Epidermal melanocyte (primary cell): ENCODE data around the gene OSBPL8.

Source experiments
- DNase-seq: peaks from one replicate; pipeline ENCODE4 v3.0.0; 2011; ENCODE audit warnings: low spot score; ENCODE audit not compliant: insufficient read length

OSBPL8 gene

GRCh38 chr12:76312315-76312714, 247.3 kb downstream of the OSBPL8 start:
- DNase-seq = no peak

- no peak for DNase-seq
Observed at GRCh38 chr12:76311796-76312195, 247.8 kb downstream of the OSBPL8 start.

GRCh38 chr12:76310110-76310509, 249.5 kb downstream of the OSBPL8 start:
- DNase-seq = no peak

- DNase-seq = no peak
Observed at GRCh38 chr12:76308866-76309265, 250.7 kb downstream of the OSBPL8 start.

- no peak for DNase-seq
Observed at GRCh38 chr12:76307083-76307482, 252.5 kb downstream of the OSBPL8 start.

- no peak for DNase-seq
Observed at GRCh38 chr12:76303989-76304460, 255.5 kb downstream of the OSBPL8 start.

GRCh38 chr12:76303365-76303764, 256.2 kb downstream of the OSBPL8 start:
- DNase-seq = no peak
